GM18499 (cell line): ENCODE data around the gene RFXANK.
A peak's percentile ranks its signal among the peaks of the same experiment; 100 is the strongest.
"Not testable (repeated sequence)": the region's sequence is repeated elsewhere in the genome, so short reads cannot be mapped to it uniquely, and the experiment has no call there.

ENCODE experiments used
- ATAC-seq: cut with Tn5 transposase; IDR thresholded peaks from one replicate; pipeline ENCODE4 v1.9.1; 2021; ENCODE audit warnings: moderate number of reproducible peaks; ENCODE audit not compliant: insufficient read depth, unreplicated experiment

The RFXANK gene

GRCh38 chr19:19169236-19170052 is 22.6 kb upstream of the RFXANK start:
- no peak for ATAC-seq

DNA sequence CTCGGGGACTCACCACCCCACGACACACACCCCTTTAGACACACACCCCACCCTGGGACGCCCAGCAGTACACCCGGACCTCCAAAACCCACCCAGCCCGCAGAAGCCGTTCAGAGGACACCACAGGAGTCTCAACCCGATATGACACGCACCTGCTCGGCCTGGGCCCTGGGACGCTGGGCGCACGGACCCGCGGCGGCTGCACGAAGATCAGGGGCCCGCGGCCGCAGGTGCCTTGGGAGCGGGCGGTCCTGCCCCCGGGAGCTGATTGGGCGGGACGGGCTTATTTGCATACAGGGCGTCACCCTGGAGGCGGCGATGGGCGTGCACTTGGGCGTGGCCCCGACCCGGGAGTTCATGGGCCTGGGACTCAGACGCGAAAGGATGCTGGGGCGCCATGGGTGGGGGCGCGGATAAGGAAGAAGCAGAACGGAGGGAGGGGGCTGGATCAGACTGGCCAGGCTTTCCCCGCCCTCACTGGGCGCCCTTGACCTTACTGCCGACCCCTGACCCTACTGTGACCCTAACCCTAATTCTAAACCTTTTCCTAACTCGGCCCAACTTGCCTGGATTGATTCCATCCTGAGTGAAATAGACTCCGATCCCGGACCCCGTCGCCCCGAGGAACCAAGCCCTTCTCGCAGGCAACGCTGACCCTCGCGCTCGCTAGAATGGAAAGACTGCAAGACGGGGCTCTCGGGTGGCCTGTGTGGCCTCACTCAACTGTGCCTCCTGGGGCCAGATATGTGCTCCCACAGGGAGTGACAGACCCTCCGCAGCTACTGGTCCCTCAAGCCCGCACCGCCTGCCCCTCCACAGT is 21.8 kb upstream of the RFXANK start, which contains the start of gene MEF2B:
TSS of gene MEF2B (minus strand) at position 211 of the 820 bp plus-strand sequence. CDS start 19,528 bp downstream, outside the sequence.
- ATAC-seq = no peak

DNA sequence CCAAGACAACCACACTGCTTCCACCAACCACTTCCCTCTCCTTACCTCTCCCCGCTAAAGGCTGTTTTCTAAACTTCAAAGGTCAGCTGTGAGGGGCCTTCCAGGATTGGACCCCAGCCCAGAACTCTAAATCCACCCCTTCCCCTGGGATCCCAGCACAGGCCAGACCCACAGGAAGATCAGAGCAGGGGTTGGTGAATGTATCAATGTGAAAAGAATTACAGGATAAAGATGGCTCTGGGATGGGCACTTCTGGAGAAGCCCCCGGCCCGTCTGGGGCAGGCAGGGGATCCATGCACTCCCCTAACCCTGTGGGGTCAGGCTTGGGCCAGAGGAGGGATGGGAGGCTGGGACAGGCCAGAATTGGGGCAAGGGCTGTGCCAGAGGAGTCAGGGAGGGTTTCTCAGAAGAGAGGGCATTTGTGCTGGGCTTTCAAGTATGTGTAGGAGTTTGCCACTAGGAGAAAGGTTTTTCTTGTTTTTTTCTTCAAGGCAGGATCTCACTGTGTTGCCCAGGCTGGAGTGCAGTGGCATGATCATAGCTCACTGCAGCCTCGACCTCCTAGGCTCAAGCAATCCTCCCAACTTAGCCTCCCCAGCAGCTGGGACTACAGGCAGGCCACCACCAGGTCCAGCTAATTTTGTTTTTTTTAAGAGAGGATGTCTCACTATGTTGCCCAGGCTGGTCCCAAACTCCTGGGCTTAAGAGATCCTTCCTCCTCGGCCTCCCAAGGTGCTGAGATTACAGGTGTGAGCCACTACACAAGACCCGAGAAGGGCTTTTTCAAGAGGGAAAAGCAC is 21.0 kb upstream of the RFXANK start:
- ATAC-seq = no peak

DNA sequence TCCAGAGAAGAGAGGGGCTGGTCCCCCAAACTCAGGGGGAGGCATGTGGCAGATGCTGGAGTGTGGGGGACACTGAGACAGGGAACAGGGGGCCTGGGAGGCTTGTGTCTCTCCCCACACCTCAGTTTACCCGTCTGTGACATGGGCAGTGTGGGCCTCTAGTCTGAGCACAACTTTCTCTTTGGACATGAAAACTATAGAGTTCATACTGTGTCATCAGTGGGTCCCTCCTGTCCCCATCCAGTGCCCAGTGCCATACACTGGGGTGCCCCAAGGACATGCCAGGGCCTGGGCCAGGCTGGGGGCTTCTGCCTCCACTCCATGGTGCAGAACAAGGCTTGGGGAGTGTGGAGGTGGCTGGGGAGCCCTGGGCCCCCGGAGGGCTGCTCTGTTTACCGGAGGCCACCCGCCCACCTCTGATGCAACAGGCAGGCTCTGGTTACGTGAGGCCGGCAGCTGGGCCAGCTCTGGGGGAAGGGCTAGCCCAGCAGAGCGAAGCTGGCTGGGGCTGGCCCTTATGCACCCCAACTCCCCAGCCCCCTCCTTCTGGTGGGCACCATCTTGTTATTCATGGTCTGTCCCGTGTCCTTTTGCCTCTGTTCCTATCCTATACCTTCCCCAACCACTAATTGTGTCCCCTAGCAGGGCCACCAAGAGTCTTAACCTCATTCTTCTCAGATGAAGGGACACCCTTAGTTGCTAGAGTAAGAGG is 20.1 kb upstream of the RFXANK start:
- no peak for ATAC-seq

GRCh38 chr19:19173243-19173642 is 18.8 kb upstream of the RFXANK start:
- not testable (repeated sequence) for ATAC-seq

DNA sequence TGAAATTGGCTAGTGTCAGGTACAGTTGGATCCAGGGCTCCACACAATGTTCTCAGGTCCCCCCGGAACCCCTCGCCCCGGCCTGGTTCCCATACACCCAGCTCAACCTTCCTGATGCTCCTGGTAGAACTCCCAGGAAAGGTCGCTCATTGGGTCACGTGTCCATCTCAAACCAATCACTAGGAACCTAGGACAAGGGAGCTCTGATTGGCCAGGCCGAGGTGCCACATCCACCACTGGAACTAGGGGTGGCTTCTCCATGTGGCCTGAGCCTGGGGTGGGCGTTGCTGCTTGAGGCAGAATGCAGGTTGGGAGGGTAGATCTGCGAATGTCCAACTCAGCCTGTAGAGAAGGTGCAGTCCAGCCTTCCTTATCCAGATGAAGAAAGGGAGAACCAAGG is 15.1 kb upstream of the RFXANK start:
- no peak for ATAC-seq

DNA sequence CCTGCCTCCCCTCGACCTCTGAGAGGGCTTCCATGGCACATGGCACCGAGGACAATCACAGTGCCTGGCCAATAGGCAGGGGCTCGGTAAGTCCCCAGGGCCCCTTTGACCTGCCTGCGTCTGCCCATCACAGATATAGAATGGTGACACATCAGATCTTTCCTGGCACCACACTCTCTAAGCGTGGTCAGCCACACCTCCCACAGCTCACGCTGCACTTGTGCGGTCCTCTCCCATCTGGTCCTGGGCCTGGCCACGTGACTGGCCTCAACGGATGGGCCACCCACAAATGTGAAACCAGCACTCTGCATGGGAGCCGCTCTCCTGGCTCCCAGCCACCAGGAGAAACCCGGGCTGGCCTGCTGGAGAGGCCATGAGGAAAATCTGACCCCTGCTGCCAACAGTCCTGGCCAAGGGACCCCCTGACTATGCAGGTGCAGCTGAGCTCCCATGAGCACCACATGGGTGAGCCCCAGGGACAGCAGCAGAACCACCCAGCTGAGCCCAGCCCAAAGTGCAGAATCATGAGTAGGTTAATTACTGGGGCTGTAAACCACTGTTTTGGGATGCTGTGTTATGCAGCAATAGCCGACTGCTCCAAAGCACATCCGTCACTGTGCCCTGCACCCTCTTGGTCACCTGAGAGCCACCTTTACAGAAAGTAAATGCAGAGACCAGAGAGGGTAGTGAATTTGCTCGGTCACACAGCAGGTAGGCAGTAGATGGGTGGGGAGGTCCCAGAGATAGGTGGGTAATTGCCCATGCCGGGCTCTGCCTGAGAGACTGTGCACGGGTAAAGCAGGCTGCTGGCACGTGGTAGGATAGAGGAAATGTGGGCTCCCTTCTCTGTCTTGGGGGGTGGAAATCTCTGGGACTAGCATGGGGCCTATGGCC is 12.3 kb upstream of the RFXANK start:
- no peak for ATAC-seq

GRCh38 chr19:19181488-19181998 is 10.5 kb upstream of the RFXANK start:
- ATAC-seq = no peak

DNA sequence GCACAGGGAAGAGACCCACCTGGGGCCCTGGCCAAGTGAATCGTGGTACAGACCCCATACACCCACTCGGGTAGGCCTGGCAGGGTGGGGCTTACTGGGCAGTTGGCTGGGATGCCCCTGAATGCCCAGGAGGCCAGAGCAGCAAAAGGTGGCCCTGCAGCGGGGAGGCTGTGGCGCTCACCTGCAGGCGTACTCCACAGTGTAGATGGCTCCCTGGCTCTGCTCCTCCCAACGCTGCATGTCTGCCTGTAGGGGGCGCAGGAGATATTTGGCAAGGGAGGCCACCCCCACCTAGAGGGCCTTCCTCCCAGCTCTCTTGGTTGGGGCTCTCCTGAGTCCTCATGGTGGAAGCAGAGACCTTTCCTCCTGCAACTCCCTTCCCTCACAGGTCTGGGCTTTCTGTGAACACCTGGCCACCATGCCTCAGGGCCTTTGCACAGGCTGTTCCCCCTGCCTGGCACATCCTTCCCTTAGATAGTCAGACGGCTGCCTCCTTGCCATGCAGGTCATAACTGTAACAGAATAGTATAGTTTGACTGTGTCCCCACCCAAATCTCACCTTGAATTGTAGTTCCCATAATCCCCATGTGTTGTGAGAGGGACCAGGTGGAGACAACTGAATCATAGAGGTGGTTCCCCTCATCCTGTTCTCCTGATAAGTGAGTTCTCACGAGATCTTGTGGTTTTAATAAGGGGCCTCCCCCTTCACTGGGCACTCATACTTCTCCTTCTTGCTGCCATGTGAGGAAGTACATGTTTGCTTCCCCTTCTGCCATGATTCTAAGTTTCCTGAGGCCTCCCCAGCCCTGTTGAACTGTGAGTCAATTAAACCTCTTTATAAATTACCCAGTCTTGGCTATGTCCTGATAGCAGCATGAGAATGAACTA is 6.0 kb upstream of the RFXANK start:
- ATAC-seq = no peak

- ATAC-seq = no peak
Observed at GRCh38 chr19:19186742-19187141, 5.3 kb upstream of the RFXANK start.

DNA sequence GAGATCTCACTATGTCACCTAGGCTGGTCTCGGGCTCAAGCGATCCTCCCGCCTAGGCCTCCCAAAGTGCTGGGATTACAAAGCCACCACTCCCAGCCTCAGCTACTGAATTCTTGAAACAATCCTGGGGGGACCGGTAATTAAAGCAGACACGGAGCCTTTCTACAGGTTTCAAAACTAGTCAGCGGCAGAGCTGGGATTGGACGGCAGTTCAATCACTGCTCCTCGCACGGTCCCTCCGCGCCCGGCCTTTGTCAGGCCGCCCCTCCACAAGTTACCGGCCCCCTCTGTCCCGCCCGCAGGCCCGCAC is 335 bp upstream of the RFXANK start:
- peak; percentile 7 for ATAC-seq

- ATAC-seq = no peak
Observed at GRCh38 chr19:19192910-19193423, 909 bp downstream of the RFXANK start.

DNA sequence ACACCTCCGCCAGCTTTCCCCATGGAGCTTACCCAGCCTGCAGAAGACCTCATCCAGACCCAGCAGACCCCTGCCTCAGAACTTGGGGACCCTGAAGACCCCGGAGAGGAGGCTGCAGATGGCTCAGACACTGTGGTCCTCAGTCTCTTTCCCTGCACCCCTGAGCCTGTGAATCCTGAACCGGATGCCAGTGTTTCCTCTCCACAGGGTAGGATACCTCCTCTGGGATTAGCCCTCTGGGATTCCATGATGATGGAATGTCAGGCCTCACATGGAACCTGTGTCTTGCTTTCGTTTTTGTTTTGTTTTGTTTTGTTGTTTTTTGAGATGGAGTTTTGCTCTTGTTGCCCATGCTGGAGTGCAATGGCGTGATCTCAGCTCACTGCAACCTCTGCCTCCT is 1.9 kb downstream of the RFXANK start:
- no peak for ATAC-seq

DNA sequence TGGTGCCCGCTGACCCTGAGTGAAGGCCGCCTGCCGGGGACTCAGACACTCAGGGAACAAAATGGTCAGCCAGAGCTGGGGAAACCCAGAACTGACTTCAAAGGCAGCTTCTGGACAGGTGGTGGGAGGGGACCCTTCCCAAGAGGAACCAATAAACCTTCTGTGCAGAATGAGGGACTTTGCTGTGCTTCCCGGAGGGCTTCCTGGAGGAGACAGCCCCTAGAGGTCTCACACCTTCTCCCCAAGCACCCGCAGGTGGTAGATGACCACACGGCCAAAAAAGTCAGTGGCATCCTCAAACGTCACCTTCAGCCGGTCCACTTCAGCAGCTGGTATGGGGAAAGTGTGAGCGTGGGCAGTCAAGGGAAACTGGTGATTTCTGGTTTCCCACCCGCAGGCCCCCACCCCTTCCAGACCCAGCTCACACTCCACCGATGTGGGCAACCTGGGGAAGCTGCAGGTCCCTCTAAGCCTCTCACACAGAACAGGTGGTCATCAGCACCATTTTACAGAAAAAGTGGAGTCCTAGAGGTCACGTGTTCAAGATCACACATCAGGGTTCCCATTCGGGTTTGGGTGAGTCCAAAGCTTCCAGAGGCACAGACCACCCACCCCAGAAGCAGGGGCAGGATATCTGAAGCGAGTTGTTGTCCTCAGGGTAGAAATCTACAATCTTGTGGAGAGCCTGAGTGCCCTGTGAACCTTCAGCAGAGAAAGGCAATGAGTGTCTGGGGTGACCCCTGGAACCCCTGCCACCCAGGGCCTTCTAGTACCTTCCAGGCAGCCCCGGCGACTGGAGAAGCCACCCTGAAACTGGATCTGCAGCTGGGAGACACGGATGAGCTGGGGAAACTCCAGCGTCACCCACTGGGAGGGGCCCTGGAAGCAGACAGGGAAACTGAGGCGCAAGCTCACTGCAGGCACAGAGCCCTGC is 9.9 kb downstream of the RFXANK start:
- no peak for ATAC-seq

DNA sequence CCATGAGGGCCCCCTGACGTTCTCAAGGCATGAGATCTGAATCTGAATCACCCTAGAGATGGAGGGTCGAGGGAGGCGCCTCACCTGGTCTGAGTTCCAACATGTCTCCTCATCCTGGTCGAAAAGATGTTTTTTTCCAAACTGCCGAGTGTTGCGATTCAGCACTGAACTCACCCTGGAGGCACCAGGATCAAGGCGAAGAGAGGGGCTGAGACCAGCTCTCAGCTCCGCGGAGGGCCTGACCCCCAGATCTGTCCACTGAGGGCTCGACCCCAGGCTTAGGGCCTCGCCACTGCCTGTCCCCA is 10.6 kb downstream of the RFXANK start:
- ATAC-seq = no peak

GRCh38 chr19:19203012-19203856 is 11.2 kb downstream of the RFXANK start, which contains the start of gene NR2C2AP:
TSS of gene NR2C2AP (minus strand) at chr19:19203414. CDS start at chr19:19203060, 354 bp downstream.
- ATAC-seq = peak; percentile 47
